Cortex of kidney (tissue), 1 donor: Measurements from ENCODE around the gene MYH7B.

Experiments
- DNase-seq: peaks from one replicate; lab custom pipeline; 2025; lab: John Stamatoyannopoulos, UW

The MYH7B gene

DNA sequence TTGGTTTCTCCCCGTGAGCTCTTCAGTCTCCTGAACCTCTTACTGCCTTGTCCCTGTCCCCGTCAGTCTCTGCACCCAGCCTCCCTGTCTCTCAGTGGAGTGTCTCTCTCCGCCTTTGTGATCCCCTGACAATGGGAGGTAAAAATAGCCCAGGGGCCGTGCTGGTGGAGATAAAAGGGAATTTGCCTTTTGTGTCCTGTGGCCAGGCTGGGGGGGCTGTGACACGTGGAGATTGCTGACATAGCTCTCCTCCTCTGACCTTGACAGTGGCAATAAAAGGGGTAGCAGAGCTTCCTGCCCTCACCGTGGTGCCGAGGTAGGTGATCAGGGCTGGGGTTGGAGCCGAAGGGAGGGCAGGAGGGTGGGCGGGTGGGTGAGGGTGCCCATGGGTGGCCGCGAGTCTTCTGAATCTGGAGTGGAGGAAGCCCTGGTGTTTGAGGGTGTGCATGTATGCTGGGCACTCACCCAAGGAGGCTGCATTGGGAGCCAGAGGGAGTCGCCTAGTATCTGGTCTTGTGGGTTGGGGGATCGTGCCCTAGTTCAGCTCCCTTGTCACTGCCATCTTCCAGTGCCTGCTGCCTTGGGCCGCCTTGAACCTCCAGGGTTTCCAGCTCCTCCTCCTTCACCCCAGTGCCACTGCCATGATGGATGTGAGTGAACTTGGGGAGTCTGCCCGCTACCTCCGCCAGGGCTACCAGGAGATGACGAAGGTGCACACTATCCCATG is 21.9 kb downstream of the MYH7B start:
- no peak for DNase-seq

GRCh38 chr20:34978092-34978744 is 22.6 kb downstream of the MYH7B start:
- no peak for DNase-seq

DNA sequence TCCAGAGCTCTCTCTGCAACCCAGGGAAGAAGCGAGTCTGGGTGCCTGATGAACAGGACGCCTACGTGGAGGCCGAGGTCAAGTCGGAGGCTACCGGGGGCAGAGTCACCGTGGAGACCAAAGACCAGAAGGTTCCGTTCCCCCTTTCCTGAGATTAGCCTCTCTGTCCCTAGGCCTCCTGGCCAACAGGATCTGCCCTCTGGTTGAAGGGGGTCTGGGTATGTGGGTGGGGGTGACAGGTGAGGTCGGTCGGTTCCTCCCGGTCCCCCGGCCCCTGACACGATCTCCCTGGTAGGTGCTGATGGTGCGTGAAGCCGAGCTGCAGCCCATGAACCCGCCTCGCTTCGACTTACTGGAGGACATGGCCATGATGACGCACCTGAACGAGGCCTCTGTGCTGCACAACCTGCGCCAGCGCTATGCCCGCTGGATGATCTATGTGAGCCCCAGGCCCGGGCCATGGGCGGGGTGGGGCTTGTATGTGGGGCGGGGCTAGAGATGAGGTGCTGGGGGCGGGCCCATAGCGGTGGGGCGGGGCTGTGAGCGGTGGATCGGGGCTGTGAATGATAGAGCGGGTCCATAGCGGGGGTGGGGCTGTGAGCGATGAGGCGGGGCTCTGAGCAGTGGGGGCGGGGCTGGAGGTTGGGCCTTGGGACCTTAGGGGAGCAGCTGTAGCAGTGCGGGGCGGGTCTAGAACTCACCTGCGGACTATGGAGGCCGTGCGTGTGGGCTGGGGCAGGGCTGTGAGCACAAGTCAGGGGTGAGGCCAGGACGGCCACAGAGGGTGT is 23.9 kb downstream of the MYH7B start:
- no peak for DNase-seq

DNA sequence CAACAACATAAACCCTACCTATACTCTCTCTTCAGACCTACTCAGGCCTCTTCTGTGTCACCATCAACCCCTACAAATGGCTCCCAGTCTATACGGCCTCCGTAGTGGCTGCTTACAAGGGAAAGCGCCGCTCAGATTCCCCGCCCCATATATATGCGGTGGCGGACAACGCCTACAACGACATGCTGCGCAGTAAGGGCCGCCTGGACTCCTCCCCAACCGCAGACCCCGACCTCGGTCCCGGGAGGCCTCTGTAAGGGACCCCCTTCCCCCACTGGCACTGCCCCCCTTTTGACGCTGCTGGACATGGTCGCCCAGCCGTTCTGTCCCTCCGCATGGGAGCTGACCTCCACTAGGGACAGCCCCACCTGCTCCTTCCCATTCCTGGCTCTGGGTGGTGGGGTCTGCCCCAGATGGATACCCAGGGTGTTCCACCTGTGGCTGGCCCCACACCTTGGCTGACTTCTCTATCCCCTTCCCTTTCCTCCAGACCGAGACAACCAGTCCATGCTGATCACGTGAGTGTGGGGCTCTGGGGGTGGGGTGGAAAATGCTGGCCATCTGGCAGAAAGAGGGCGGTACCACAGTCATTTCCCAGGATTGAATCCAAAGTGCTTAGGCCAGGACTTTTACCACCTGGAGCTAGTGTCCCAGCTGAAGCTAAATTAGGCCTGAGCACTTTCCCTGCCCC is 25.0 kb downstream of the MYH7B start:
- no peak for DNase-seq

DNA sequence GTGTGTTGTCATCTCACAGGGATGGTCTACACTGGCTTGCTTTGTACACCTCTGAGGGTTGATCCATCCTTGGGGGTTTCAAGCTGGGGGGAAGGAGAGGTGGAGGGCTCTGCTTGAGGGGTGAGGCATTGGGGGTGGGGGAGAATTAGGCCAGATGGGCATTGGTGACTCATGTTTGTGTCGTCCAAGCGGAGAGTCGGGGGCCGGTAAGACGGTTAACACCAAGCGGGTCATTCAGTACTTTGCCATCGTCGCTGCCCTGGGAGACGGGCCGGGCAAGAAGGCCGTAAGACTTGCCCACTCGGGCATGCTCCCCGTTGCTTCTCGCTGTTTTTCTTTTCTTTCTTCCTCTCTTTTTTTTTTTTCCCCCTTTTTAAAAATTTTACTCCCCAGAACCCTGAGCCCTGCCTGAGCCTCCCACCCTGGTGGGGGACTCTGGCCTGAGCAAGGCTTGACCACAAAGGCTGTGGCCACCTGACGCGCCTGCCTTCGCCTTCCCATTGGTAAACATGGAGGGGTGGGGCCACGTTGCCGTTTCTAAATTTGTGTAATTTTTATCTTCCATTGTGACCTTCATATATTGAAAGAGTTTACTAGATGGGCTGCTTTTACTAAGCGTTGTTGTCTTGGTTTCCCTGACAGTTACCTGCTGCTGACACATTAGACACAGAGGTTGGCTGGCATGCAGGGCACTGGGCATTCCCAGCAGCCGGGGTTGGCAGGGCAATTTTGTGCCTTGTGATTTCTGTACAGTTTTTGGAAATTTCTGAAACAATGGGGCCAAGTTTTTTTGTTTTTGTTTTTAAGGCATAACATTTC is 26.8 kb downstream of the MYH7B start:
- DNase-seq = no peak

DNA sequence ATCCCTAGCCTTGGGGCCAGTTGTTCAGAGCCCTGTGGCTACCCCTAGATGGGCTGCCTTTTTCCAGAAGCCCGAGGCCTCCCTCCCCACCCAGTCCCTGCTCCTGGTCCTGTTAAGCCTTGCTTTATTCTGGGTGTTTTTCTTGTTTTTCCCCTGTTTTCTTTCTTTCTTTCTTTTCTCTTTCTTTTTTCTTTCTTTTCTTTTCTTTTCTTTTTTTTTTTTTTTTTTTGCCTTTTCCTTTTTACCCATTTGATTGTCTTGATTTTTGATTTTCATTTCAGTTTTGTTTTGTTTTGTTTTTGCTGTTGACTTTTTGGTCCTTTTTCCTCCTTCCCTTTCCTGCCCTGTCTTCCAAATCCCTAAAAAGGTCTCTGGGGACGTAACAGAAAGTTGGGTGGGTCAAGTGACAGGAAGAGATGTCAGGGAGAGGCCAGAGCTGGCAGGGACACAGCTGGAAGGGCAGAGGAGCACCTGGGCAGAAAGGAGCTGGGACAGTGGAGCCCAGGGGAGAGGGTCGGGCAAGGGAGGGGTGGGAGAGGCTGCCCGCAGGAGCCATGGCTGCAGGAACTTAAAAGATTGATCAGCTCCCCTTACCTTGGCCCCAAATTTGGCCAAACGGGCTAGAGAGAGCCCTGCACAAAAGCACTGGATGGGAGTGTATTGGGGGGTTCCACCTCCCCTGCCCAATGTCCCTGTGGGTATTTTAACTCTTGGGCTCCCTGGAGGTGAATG is 27.6 kb downstream of the MYH7B start:
- no peak for DNase-seq

DNA sequence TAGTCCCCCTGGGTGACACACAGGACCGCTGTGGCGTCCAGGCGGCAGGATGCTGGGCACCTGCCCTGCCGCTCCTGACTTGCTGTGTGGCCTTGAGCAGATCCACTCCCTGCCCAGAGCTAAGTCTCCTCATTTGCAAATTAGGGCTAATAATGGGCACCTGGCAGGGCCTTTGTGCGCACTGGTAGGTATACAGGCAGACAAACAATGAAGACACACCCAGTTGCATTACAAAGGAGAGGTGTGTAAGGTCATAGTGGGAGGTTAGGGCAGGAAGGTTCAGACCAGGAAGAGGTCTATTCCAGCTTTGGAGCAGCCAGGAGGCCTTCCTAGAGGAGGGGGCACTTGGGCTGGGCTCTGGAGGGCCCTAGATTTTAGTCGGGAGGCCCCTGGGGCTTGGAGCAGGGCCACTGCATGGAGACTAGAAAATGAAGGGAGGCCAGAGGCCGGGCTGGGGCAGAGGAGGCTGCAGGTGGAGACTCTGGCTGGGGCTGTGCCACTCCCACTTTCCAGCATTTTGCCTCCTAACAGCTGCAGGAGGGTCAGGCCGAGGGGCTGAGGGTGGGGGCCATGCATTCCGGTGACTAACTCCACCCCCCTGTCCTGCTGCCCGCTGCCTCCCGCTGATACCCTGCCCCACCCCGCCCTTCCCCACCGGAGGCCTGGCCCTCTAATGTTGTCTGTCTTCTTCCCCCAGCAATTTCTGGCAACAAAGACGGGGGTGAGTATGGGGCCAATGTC is 28.5 kb downstream of the MYH7B start:
- DNase-seq = no peak

DNA sequence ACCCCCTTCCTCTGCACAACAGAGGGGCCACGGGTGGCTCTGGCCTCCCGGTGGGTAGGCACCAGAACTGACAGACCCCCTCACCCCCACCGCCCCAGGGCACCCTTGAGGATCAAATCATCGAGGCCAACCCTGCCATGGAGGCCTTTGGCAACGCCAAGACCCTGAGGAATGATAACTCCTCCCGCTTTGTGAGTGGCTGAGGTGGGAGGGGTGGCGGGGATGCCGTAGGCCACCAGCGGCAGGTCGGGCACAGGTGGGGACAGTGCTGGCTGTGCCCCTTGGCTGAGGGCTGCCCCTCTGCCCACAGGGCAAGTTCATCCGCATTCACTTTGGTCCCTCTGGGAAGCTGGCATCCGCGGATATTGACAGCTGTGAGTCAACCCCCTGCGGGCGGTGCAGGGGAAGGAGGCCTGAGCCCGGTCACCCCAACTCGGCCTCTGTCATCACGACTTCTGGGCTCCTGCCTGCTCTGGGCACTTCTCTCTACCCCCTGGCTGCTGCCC is 29.1 kb downstream of the MYH7B start:
- no peak for DNase-seq

DNA sequence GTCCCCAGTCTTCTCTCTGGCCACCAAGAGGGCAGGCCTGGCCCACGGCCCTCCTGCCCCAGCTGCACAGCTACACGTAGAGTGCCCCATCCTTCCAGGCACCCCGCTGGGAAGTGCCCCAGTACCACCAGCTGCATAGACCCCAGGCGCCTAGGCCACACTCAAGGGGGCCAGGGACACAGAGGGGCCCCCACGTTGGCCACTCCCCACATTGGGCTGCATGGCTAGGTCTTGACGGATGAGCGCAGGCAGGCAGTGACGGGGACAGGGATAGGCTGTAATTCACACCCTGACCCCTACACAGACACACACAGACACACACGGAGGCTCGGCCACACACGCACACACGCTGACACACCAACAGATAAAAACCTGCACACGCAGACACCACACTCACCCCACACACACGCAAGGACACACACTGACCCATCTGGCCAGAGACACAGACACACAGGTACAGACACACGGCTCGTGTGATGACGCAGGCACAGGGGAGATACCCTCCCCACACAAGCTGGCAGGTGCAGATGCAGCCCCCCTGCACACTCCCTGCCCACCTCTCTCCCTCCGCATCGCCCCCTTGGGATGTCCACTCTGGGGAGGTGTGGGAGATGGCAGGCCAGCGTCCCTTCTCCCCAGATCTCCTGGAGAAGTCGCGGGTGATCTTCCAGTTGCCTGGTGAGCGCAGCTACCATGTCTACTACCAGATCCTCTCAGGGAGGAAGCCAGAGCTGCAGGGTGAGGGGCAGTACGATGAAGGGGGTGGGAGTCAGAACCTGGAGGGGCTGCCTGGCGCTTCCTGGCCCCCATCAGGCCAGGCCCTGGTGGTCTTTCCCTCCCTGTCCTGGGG is 30.0 kb downstream of the MYH7B start:
- DNase-seq = no peak

- no peak for DNase-seq
Measured at GRCh38 chr20:34986311-34987287, 30.9 kb downstream of the MYH7B start.

DNA sequence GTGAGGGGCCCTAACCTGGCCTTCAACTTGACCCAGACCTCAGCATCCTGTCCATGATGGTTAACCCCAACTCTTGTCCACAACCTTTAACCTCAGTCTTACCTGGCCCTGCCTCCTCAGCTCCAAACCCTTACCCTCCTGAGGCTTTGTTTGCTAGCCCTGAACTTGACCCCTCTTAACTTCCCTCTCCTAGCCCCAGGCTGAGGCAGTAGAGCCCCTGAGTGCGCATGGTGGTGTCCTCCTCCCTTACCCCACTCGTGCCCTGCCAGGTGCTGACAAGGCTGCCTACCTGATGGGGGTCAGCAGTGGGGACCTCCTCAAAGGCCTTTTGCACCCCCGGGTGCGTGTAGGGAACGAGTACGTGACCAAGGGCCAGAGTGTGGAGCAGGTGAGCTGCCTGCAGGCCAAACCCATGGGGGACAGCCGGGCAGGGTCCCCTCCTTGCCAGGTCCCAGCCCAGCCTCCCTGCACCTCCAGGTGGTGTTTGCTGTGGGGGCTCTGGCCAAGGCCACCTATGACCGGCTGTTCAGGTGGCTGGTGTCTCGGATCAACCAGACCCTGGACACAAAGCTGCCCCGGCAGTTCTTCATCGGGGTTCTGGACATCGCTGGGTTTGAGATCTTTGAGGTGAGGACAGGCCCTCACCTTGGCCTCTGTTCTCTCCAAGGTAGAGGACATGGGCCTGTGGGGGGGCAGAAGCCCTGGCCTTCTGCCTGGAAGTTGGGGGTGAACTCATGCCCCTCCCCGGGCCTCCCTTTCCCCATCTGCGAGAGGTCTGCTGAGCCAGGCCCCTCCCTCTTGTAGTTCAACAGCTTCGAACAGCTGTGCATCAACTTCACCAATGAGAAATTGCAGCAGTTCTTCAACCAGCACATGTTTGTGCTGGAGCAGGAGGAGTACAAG is 31.9 kb downstream of the MYH7B start:
- no peak for DNase-seq

DNA sequence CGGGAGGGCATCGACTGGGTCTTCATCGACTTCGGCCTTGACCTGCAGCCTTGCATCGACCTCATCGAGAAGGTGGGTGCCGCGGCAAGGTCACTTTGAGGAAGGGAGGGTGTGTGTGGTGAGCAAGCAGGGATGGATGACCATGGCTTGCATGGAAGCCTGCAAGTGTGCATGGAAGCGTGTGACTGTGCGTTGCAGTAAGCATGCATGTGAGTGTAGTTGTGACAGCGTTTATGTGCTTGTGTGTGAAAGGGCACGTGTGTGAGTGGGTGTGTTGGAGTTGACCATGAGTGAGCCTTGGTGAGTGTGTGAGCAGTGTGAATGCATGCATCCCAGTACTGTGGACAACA is 32.5 kb downstream of the MYH7B start:
- no peak for DNase-seq

DNA sequence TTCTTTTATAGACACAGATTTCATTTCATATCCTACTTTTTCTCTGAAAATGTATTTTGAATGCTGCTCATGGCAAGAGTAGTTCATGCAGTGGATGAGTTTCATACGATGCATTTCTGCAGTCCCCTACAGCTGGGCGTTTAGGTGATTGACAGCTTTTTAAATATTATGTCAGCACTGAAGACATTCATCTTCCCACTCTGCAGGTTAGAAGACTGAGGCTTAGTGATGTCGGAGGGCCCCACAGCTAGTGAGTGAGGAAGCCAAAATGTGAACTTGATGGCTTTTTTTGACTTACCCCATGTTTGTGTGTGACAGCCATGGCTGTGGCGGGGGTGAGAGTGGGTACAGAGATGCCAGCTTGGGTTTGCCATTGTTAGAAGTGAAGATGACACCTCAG is 33.5 kb downstream of the MYH7B start:
- DNase-seq = no peak

GRCh38 chr20:34989670-34990069 is 34.0 kb downstream of the MYH7B start:
- DNase-seq = no peak

DNA sequence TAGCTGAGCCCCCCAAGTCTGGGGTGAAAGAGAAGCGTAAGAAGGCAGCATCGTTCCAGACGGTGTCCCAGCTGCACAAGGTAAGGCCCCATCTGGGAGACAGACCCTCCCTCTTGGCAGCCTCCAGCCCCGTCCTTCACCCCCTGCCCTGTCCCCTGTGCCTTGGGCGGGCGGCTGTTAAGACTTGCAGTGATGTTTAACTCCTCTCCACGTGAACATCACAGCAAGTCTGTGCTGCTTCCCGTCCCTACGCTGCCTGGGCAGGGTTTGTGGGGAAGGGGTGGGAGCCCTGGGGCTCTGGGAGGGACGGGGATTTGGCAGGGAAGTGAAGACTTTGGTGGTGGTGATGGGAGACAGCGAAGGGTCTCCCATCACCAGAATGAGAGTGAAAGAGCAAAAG is 34.6 kb downstream of the MYH7B start:
- DNase-seq = no peak

GRCh38 chr20:34990661-34991214 is 35.1 kb downstream of the MYH7B start:
- DNase-seq = no peak
